K562 (cell line): ENCODE data around the gene LSM6.

Experiments
- BRF2 ChIP-seq: IDR thresholded peaks from 3 replicates; pipeline ENCODE4 v1.6.1; 2011; ENCODE audit warnings: borderline replicate concordance, mild to moderate bottlenecking; ENCODE audit not compliant: insufficient read length, insufficient read depth
- CAMTA2 ChIP-seq: fragments of 250-450 bp; sonication (Bioruptor Pico); conservative IDR thresholded peaks from 2 replicates; pipeline ENCODE4 v1.5.1; 2022
- ELK1 ChIP-seq: sonication (generic); formaldehyde crosslinking; IDR thresholded peaks from 2 replicates; pipeline ENCODE4 v1.8.1; 2022; ENCODE audit warnings: missing genetic modification reagents
- FOS ChIP-seq: IDR thresholded peaks from 3 replicates; pipeline ENCODE4 v1.6.1; 2011; ENCODE audit not compliant: insufficient read length; ENCODE audit errors: extremely low read depth
- FOXA3 ChIP-seq, 2 experiments: fragments of 450-650 bp in 1 of 2; sonication (generic) in 1 of 2; formaldehyde crosslinking; IDR thresholded peaks in 1 of 2; conservative IDR thresholded peaks in 1 of 2; 2 replicates each; pipeline versions ENCODE4 v1.4.0 to v1.8.0; 2020 to 2022; ENCODE audit warnings: mild to moderate bottlenecking in 2 of 2, missing genetic modification reagents in 1 of 2
- KAT7 ChIP-seq: sonication (generic); formaldehyde crosslinking; IDR thresholded peaks from 2 replicates; pipeline ENCODE4 v1.8.0; 2022; ENCODE audit warnings: missing genetic modification reagents, mild to moderate bottlenecking, borderline replicate concordance
- MAFK ChIP-seq: IDR thresholded peaks from 2 replicates; pipeline ENCODE4 v1.6.1; 2011; ENCODE audit warnings: low read length, improper control_type of control experiment
- MYC ChIP-seq, 2 experiments: fragments of 250-450 bp in 1 of 2; sonication (Bioruptor Pico) in 1 of 2; IDR thresholded peaks; 2 replicates each; pipeline versions ENCODE4 v1.5.1 to v1.6.1; 2012 to 2021; ENCODE audit warnings: low read depth in 2 of 2, borderline replicate concordance in 1 of 2, improper control_type of control experiment in 1 of 2, low read length in 1 of 2, mild to moderate bottlenecking in 1 of 2, moderate library complexity in 1 of 2
- POLR2AphosphoS5 ChIP-seq: IDR thresholded peaks from 2 replicates; pipeline ENCODE4 v1.6.1; 2011; ENCODE audit warnings: mild to moderate bottlenecking, low read depth, low read length, moderate library complexity; ENCODE audit not compliant: control insufficient read depth, insufficient read depth
- SMAD3 ChIP-seq: fragments of 450-650 bp; formaldehyde crosslinking; conservative IDR thresholded peaks from 2 replicates; pipeline ENCODE4 v1.4.0; 2020; ENCODE audit warnings: mild to moderate bottlenecking
- SRF ChIP-seq, 2 experiments: fragments of 250-450, 450-650 bp in 1 of 2; sonication (Bioruptor Pico) in 1 of 2; sonication (generic) in 1 of 2; formaldehyde crosslinking; IDR thresholded peaks; 2 replicates each; pipeline versions ENCODE4 v1.5.0 to v1.5.1; 2020 to 2022; ENCODE audit warnings: mild to moderate bottlenecking in 1 of 2, missing genetic modification reagents in 1 of 2
- ZC3H4 ChIP-seq: sonication (generic); formaldehyde crosslinking; IDR thresholded peaks from 2 replicates; pipeline ENCODE4 v1.9.0; 2021; ENCODE audit warnings: missing genetic modification reagents, borderline replicate concordance
- ZNF507 ChIP-seq: conservative IDR thresholded peaks from 2 replicates; pipeline ENCODE4 v1.6.1; 2017; ENCODE audit warnings: missing genetic modification characterization, missing compliant biosample characterization
- TF ChIP-seq, protein P1 (sequence below), 3 experiments: IDR thresholded peaks in 2 of 3; conservative IDR thresholded peaks in 1 of 3; 2 replicates each; pipeline ENCODE4 v1.5.1; 2011 to 2012; ENCODE audit warnings: low read length in 3 of 3, mild to moderate bottlenecking in 3 of 3, control low read depth in 2 of 3, improper control_type of control experiment in 1 of 3, inconsistent platforms in 1 of 3, low read depth in 1 of 3, mixed read lengths in 1 of 3, moderate library complexity in 1 of 3; ENCODE audit not compliant: insufficient read depth in 2 of 3

GRCh38 chr4:146179784-146180370 is 4.4 kb downstream of the LSM6 start:
- TF ChIP-seq SMAD3 (CRISPR knock-in tag) = no peak
- TF ChIP-seq CAMTA2 = no peak
- no peak for TF ChIP-seq FOXA3 (CRISPR knock-in tag; conservative IDR thresholded peaks at IDR 0.05 in 1 of 2, IDR thresholded peaks at IDR 0.05 in 1 of 2)
- TF ChIP-seq KAT7 (CRISPR knock-in tag) = no peak
- no peak for TF ChIP-seq FOS
- no peak for TF ChIP-seq ZNF507 (tag)
- TF ChIP-seq POLR2AphosphoS5 = no peak
- TF ChIP-seq, protein P1, sequence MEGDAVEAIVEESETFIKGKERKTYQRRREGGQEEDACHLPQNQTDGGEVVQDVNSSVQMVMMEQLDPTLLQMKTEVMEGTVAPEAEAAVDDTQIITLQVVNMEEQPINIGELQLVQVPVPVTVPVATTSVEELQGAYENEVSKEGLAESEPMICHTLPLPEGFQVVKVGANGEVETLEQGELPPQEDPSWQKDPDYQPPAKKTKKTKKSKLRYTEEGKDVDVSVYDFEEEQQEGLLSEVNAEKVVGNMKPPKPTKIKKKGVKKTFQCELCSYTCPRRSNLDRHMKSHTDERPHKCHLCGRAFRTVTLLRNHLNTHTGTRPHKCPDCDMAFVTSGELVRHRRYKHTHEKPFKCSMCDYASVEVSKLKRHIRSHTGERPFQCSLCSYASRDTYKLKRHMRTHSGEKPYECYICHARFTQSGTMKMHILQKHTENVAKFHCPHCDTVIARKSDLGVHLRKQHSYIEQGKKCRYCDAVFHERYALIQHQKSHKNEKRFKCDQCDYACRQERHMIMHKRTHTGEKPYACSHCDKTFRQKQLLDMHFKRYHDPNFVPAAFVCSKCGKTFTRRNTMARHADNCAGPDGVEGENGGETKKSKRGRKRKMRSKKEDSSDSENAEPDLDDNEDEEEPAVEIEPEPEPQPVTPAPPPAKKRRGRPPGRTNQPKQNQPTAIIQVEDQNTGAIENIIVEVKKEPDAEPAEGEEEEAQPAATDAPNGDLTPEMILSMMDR (IDR thresholded peaks at IDR 0.05 in 2 of 3, conservative IDR thresholded peaks at IDR 0.05 in 1 of 3; ENCODE audit: insufficient read depth in 2 of 3, low read depth in 1 of 3, low read length in 3 of 3) = no peak
- TF ChIP-seq ZC3H4 (CRISPR knock-in tag) = no peak
- no peak for TF ChIP-seq SRF (CRISPR knock-in tag; IDR thresholded peaks at IDR 0.05)
- TF ChIP-seq MYC (IDR thresholded peaks at IDR 0.05; ENCODE audit: low read depth, low read length) = no peak
- no peak for TF ChIP-seq MYC (CRISPR knock-in tag; IDR thresholded peaks at IDR 0.05; ENCODE audit: borderline replicate concordance, low read depth)
- TF ChIP-seq BRF2 = no peak
- no peak for TF ChIP-seq MAFK
- no peak for TF ChIP-seq ELK1
